Measurements from ENCODE around the gene DHRSX. TPM values are rescaled to one million over a fixed set of nuclear protein-coding genes. Genes with fewer than 3 reads are reported as not detected.

The DHRSX gene
- total RNA-seq, 4 donors from 2014 or later = 19.6 to 22.4 (median 21.0) TPM

DNA sequence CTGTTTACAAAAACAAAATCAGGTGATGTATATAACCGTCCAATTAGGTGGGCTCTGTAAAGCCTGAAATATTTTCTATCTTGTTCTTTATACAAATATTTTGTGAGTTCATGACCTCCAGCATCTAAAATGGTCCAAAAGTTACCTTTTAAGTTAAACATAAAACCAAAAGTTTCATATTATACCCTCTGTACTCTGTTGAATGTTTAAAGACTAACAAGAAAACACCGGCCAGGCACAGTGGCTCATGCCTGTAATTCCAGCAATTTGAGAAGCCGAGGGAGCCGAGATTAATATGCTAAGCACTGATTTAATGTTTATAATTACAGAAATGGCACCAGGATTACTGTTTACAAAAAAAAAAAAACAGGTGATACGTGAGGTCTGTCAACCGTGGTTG is 328.4 kb downstream of the DHRSX start:
- Histone ChIP-seq H3K27me3 (no peaks in the 10 kb centered on the region), H3K27ac (replicated peaks in 1 of 4) (no peak overlapping the region), H3K36me3 (peaks cover 0 to 1% (median 0%) of the 10 kb centered on the region in 4 donors), H3K4me3 (no peak overlapping the region), H3K4me1 (no peaks in the 10 kb centered on the region), H3K9me3 (peaks cover 0 to 9% (median 0%) of the 10 kb centered on the region in 4 donors)
- intact Hi-C loops (cut with DNase I) = no loop called here
- WGBS = 81% methylated on average over 6 of the region's 6 CpGs
- TF ChIP-seq POLR2AphosphoS5 (IDR thresholded peaks at IDR 0.05) (no peak), POLR2A (IDR thresholded peaks at IDR 0.05; ENCODE audit: low read depth) (no peak), EP300 (IDR thresholded peaks at IDR 0.05) (no peak)
- TF ChIP-seq, protein P1, sequence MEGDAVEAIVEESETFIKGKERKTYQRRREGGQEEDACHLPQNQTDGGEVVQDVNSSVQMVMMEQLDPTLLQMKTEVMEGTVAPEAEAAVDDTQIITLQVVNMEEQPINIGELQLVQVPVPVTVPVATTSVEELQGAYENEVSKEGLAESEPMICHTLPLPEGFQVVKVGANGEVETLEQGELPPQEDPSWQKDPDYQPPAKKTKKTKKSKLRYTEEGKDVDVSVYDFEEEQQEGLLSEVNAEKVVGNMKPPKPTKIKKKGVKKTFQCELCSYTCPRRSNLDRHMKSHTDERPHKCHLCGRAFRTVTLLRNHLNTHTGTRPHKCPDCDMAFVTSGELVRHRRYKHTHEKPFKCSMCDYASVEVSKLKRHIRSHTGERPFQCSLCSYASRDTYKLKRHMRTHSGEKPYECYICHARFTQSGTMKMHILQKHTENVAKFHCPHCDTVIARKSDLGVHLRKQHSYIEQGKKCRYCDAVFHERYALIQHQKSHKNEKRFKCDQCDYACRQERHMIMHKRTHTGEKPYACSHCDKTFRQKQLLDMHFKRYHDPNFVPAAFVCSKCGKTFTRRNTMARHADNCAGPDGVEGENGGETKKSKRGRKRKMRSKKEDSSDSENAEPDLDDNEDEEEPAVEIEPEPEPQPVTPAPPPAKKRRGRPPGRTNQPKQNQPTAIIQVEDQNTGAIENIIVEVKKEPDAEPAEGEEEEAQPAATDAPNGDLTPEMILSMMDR (IDR thresholded peaks at IDR 0.05) = no peak
- no peak for DNase-seq (ENCODE audit: extremely low spot score)

Other genes starting within 250 kb of the DHRSX start
- 10 to 100 TPM; 32.8 to 44.8 (median 39.5) TPM for gene ZBED1, start within 50 bp of the DHRSX start, total RNA-seq
- 100 to 1,000 TPM; 311 to 469 (median 376) TPM for gene CD99, start 190.3 kb upstream of the DHRSX start, total RNA-seq

Measured in esophagus muscularis mucosa (tissue), 4 donors.